Testis (tissue), 3 donors: Measurements from ENCODE around the gene HNRNPA2B1. TPM values are rescaled to one million over a fixed set of nuclear protein-coding genes. Genes with fewer than 3 reads are reported as not detected.
A peak's percentile ranks its signal among the peaks of the same experiment; 100 is the strongest.

Experiments
- DNase-seq: peaks from one replicate; pipeline ENCODE4 v3.0.0-alpha.2; 2019
- H3K27ac ChIP-seq, 2 donors: fragments of 200-600 bp; sonication (generic); one replicate each; pipeline ENCODE4 v1.5.1; 2019
- H3K27me3 ChIP-seq: fragments of 200-600 bp; sonication (generic); one replicate; pipeline ENCODE4 v1.5.1; 2019
- H3K36me3 ChIP-seq: fragments of 200-600 bp; sonication (generic); one replicate; pipeline ENCODE4 v1.5.1; 2017; ENCODE audit warnings: low read depth; ENCODE audit errors: missing control alignments
- H3K4me1 ChIP-seq: fragments of 200-600 bp; sonication (generic); one replicate; pipeline ENCODE4 v1.5.1; 2019
- H3K4me3 ChIP-seq, 2 donors: fragments of 200-600 bp; sonication (generic); one replicate each; pipeline ENCODE4 v1.5.1; 2017 to 2019
- H3K9me3 ChIP-seq: fragments of 200-600 bp; sonication (generic); one replicate; pipeline ENCODE4 v1.5.1; 2017
- POLR2A ChIP-seq: fragments of 450-650 bp; IDR thresholded peaks from one replicate; pipeline ENCODE4 v1.6.1; 2017; ENCODE audit warnings: antibody characterized with exemption, mild to moderate bottlenecking, moderate library complexity
- WGBS, 2 donors: methylation state at CpG; one replicate each; pipeline ENCODE4 v1.1.5; 2018; 5-methylcytosine and 5-hydroxymethylcytosine counted together
- intact Hi-C: fragments of 100-400 bp; cut with DNase I; formaldehyde crosslinking; loops from one replicate; pipeline ENCODE4 v1.15.1; 2023; ENCODE audit warnings: low total_unique reads
- polyA plus RNA-seq: library from polyadenylated mRNA; stranded (reverse); fragments of 350-450 nt; fragmentation: Illumina TruSeq; extraction: RNeasy Lipid Tissue Mini Kit (QIAGEN cat#74804); gene quantifications from one replicate; pipeline ENCODE4 v1.2.3, GENCODE V29; 2014; ENCODE audit warnings: low read depth, low replicate concordance; ENCODE audit not compliant: insufficient read depth
- total RNA-seq, 2 donors: library from RNA; depleted of rRNA; stranded (reverse); fragments of >200 nt; gene quantifications; one replicate each; pipeline ENCODE4 v1.2.3, GENCODE V29; 2016
- TF ChIP-seq, protein P1 (sequence below), 3 experiments: fragments of 450-650 bp in 2 of 3; fragments of 200-600 bp in 1 of 3; sonication (generic) in 1 of 3; IDR thresholded peaks; one replicate each; pipeline ENCODE4 v1.5.1; 2016 to 2019; ENCODE audit warnings: antibody characterized with exemption in 3 of 3, mild to moderate bottlenecking in 2 of 3, moderate library complexity in 1 of 3

The HNRNPA2B1 gene
- total and polyA plus RNA-seq, 3 donors from 2014 or later = 343 to 659 (median 372) TPM

DNA sequence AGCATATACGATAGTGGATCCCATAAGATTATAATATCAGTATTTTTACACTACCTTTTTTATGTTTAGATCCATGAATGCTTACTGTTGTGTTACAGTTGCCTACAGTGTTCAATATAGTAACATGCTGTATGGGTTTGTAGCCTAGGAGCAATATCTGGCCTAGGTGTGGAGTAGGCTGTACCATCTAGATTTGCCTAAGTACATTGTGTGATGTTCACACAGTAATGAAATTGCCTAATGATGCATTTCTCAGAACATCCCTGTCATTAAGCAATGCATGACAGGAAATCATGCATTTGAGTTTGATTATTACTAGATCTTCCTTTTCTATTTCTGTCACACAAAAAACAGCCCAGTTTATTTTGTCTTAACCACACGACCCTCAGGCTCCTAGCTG, 15.5 kb upstream of the HNRNPA2B1 start:
- WGBS, 2 donors = 83 to 87% methylated on average over 2 of the region's 2 CpGs
- DNase-seq = no peak
- no peak overlapping the region for H3K27ac ChIP-seq

DNA sequence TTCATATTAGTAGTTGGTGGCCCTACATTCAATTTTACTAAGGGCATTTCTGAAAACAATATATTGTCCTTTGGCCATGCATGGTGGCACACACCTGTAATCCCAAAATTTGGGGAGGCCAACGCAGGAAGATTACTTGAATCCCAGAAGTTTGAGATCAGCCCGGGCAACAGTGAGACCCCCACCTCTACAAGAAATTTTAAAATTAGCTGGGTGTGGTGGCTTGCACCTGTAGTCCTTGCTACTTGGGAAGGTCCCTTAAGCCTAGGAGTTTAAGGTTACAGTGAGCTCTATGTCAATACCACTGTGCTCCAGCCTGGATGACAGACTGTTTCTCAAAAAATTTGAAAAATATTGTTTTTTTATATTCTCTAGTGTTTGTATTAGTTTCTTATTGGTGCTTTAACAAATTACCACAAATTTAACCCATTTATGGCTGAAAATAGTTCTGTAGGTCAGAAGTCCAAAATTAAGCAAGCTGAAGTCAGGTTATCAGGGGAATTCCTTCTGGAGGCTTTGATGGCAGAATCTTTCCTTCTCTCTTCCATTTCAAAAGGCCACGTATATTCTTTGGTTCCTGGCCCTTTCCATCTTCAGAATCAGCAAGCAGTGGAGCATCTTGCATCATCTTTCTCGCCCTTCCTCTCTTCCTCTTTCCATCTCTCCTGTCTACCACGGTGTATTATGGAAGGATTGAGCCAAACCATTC, 13.4 kb upstream of the HNRNPA2B1 start:
- H3K27ac ChIP-seq = no peak overlapping the region
- no peak for DNase-seq
- WGBS, 2 donors = 75 to 80% methylated on average over 5 of the region's 5 CpGs
- no peaks in the 10 kb centered on the region for H3K4me1 ChIP-seq
- no peaks in the 10 kb centered on the region for H3K27me3 ChIP-seq
- no peak overlapping the region for H3K4me3 ChIP-seq
- TF ChIP-seq, protein P1, sequence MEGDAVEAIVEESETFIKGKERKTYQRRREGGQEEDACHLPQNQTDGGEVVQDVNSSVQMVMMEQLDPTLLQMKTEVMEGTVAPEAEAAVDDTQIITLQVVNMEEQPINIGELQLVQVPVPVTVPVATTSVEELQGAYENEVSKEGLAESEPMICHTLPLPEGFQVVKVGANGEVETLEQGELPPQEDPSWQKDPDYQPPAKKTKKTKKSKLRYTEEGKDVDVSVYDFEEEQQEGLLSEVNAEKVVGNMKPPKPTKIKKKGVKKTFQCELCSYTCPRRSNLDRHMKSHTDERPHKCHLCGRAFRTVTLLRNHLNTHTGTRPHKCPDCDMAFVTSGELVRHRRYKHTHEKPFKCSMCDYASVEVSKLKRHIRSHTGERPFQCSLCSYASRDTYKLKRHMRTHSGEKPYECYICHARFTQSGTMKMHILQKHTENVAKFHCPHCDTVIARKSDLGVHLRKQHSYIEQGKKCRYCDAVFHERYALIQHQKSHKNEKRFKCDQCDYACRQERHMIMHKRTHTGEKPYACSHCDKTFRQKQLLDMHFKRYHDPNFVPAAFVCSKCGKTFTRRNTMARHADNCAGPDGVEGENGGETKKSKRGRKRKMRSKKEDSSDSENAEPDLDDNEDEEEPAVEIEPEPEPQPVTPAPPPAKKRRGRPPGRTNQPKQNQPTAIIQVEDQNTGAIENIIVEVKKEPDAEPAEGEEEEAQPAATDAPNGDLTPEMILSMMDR (IDR thresholded peaks at IDR 0.05) = no peak
- no peak for TF ChIP-seq POLR2A
- H3K9me3 ChIP-seq = no peaks in the 10 kb centered on the region
- intact Hi-C loops = no loop called here
- no peaks in the 10 kb centered on the region for H3K36me3 ChIP-seq

More for the DNA sequence above, 15.5 kb upstream of the HNRNPA2B1 start:
- TF ChIP-seq, protein P1 (IDR thresholded peaks at IDR 0.05) = no peak
- TF ChIP-seq POLR2A = no peak
- Histone ChIP-seq H3K36me3 (no peaks in the 10 kb centered on the region), H3K27me3 (no peaks in the 10 kb centered on the region), H3K4me1 (no peaks in the 10 kb centered on the region), H3K9me3 (no peaks in the 10 kb centered on the region), H3K4me3 (no peak overlapping the region)
- intact Hi-C loops = no loop called here

DNA sequence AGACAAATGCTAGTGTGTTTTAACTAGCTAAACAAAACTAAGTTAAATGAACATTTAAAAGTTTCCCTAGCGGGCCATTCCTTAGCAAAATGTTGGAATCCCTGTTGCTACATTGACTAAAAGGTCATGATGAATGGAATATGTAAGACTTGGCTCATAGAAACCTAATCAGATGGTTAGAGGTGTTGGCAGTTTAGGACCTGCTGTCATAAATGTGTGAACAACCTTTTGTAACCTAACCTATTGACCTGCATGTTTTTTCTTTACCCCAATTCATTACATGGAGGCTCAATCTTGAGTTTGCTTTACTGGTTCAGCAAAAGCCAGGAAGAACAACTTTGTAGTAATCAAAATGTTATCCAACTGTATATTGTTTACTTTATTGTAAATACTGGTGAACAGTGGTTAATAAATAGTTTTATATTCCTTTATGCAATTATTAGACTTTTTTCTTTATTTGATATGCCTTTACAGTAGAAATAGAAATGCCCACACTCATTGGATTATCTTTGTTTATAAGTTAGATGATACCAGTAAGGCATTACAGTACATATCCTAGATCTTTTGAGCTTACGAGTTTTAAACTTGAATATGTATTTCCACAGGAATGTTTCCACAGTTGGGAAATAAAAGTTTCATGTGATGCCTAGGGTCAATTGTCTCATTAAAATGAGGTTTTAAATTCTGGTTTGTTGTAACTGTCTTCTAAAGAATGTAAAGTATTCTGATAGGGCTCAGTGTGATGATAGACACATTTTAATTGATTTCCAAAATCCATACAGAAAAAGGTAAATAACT, 12.6 kb upstream of the HNRNPA2B1 start:
- Histone ChIP-seq H3K36me3 (no peaks in the 10 kb centered on the region), H3K9me3 (no peaks in the 10 kb centered on the region), H3K4me1 (no peaks in the 10 kb centered on the region), H3K27me3 (no peaks in the 10 kb centered on the region), H3K27ac (no peak overlapping the region), H3K4me3 (no peak overlapping the region)
- intact Hi-C loops = no loop called here
- no peak for TF ChIP-seq POLR2A
- TF ChIP-seq, protein P1 (IDR thresholded peaks at IDR 0.05) = no peak
- DNase-seq = no peak
- 87 to 90% methylated on average over 2 of the region's 2 CpGs for WGBS, 2 donors

DNA sequence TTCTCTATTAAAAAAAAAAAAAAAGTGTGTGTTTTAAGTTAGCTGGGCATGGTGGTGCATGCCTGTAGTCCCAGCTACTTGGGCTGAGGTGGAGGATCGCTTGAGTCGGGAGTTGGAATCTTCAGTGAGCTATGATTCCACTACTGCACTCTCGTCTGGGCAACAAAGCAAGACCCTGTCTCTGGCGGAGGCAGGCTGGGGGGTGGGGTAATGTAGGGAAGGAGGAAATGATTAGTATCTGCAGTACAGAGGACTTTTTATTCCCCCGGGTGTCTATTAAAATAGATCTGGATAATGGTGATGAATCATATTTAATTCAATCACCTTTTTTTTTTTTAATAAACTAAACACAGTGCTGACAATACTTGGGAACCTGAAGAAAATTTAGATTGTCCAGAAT, 7.5 kb upstream of the HNRNPA2B1 start:
- TF ChIP-seq POLR2A = no peak
- H3K27me3 ChIP-seq = no peaks in the 10 kb centered on the region
- no peak for DNase-seq
- no peak overlapping the region for H3K4me3 ChIP-seq
- WGBS, 2 donors = 74 to 83% methylated on average over 5 of the region's 5 CpGs
- H3K27ac ChIP-seq = no peak overlapping the region
- H3K36me3 ChIP-seq = no peaks in the 10 kb centered on the region
- H3K4me1 ChIP-seq = peaks cover 5% of the 10 kb centered on the region
- intact Hi-C loops = no loop called here
- H3K9me3 ChIP-seq = no peaks in the 10 kb centered on the region

DNA sequence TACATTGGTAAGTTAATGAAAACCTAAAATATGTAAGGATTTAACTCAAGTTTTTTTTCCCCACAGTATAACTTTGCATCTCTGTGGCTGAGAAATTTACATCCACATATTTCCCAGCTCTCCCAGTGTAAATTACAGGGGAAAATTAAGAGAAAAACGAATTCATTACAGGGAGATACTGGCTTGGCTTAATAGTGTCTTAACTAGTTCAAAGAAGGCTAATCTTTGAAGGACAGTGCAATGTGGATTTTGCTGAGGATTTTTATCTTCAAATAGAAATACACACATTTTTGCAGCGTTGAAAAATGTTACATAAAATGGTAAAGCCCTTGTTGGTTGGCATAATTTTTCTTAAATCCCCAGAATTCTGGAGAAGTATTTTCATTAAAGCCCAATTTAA, 2.5 kb upstream of the HNRNPA2B1 start:
- WGBS, 2 donors = 9 to 13% methylated on average over 2 of the region's 2 CpGs
- Histone ChIP-seq H3K27ac (peak overlapping the region; percentile 100), H3K27me3 (no peaks in the 10 kb centered on the region), H3K4me1 (peaks cover 5% of the 10 kb centered on the region), H3K9me3 (no peaks in the 10 kb centered on the region), H3K4me3 (peak overlapping the region; percentile 97 to 99), H3K36me3 (no peaks in the 10 kb centered on the region)
- intact Hi-C loops = no loop called here
- TF ChIP-seq, protein P1 (IDR thresholded peaks at IDR 0.05) = no peak
- DNase-seq = no peak
